Measurements from ENCODE around the gene CARS2.

CARS2 gene

GRCh38 chr13:110653271-110653670 lies 52.6 kb downstream of the CARS2 start:
- no peak for DNase-seq (ENCODE audit: low read depth in 2 of 3, low spot score in 1 of 3)

- DNase-seq (ENCODE audit: low read depth in 2 of 3, low spot score in 1 of 3), result no peak
These were observed 53.2 kb downstream of the CARS2 start for GRCh38 chr13:110652764-110653163.

DNA sequence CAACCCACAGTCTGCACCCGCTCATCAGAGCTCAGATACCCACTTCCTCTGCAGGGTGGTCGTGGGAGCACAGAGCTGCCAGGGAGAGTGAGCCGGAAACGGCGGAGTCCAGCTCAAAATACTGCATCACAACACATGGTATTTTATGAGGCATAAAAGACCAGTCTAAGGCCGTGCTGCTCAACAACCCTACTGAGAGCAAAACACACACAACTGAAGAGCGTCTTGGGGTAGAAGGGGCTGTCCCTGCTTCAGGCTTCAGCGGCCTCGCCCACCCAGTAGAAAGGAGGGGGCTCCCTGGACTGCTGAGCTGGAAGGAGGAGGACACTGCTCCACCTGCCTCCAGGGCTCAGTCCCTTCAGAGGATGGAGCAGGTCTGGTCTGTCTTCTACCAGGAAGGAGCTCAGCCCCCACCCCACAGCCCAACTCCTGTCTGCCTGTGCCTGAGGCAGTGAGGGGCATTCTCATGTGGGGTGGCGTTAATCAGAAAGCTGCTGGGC lies 53.6 kb downstream of the CARS2 start:
- no peak for DNase-seq (ENCODE audit: low read depth in 2 of 3, low spot score in 1 of 3)

GRCh38 chr13:110651726-110652230 lies 54.1 kb downstream of the CARS2 start:
- DNase-seq (ENCODE audit: low read depth in 2 of 3, low spot score in 1 of 3), result no peak

- no peak for DNase-seq (ENCODE audit: low read depth in 2 of 3, low spot score in 1 of 3)
These were observed 54.6 kb downstream of the CARS2 start for GRCh38 chr13:110651271-110651670.

DNA sequence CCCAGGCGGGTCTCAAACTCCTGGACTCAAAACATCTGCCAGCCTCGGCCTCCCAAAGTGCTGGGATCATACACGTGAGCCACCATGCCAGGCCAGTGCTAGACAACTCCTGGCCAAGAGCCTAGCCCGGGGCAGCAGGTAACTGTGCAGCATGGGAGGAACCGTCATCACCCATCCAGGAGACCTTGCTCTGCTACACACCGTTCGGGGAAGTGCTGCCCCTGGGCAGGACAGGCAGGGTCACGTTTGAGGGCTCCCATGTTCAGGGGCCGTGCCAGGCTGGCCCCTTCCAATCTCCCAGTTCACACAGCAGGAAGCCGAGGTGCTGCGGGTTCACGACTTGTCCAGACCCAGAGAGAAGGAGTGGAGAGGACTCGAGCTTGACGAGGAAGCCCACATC lies 55.5 kb downstream of the CARS2 start:
- no peak for DNase-seq (ENCODE audit: low read depth in 2 of 3, low spot score in 1 of 3)

DNA sequence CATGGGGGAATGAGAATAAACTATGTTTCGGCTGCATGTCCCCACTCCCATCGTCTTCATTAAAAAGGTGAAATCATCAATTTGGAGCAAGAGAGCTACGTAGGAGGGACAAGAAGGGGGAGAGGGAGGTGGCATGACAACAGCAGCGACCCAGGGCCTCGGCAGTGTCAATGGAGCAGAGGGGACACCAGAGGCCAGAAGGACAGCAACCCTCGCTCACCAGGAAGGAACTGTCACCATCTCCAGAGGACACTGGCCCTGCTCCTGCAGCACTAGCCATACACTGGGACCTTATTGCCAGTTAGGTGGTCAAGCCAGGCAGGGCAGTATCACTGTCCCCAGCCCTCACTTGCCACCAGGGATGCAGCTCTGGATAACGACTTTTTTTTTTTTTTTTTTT lies 56.4 kb downstream of the CARS2 start:
- DNase-seq (ENCODE audit: low read depth in 2 of 3, low spot score in 1 of 3), result no peak

GRCh38 chr13:110648848-110649421 lies 57.0 kb downstream of the CARS2 start:
- no peak for DNase-seq (ENCODE audit: low read depth in 2 of 3, low spot score in 1 of 3)

- no peak for DNase-seq (ENCODE audit: low read depth in 2 of 3, low spot score in 1 of 3)
These were observed 57.6 kb downstream of the CARS2 start for GRCh38 chr13:110648146-110648819.

- no peak for DNase-seq (ENCODE audit: low read depth in 2 of 3, low spot score in 1 of 3)
These were observed 58.6 kb downstream of the CARS2 start for GRCh38 chr13:110647365-110647737.

DNA sequence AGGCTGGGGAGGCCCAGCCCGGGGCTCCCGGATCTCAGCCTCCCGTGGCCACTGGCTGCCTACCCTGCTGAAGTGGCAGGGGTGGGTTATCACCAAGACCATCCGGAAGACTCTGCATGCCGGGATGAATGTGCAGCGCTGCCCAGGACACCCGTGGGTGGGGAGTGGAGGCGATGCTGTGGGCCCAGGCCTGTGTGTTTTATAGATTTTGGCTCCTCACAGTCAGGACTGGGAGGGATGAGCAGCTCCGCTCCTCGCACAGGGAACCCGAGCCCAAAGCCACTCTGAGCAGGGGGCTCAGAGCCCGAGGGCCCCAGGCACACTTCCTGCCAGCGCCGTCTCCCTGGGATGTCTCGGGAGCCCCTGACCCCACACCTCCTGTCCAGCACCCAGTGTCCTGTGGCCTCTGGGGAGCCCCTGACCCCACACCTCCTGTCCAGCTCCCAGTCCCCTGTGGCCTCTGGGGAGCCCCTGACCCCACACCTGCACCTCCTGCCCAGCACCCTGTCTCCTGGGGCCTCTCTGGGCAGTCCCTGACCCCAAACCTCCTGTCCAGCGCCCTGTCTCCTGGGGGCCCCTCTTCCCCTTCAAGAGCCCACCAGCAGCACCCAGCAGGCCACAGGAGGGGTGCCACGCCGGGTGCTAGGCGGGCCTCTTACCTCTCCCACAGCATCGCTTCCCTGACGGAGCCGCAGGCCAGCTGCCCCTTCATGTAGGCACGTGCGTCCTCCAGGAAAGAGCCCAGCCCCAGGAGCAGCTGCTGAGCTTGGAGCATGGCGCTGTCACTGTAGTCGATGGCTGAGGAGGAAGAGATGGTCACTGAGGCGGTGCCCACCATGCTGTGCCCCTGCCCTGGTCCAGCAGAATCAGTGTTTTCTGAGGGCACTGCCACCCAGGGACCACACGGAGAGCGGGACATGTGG lies 59.2 kb downstream of the CARS2 start:
- no peak for DNase-seq (ENCODE audit: low read depth in 2 of 3, low spot score in 1 of 3)

DNA sequence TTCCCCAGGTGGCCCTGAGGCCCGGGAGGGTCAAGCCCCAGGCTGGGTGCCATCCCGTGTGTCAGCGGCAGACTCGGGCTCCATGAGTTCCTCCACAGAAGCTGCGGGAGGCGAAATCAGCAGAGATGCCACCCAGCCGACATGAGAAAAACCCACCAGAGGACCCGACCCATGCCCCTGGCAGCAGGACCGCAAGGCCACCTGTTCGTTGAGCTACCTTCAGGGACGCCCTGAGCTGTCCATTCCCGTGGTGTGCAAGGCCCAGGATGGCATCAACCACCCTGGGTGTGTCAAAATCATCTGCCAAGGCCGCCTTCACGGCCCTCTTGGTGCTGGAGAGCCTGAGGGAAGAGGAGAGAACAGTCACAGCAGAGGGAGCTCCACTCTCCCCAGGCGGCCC lies 60.2 kb downstream of the CARS2 start:
- DNase-seq (ENCODE audit: low read depth in 2 of 3, low spot score in 1 of 3), result no peak

DNA sequence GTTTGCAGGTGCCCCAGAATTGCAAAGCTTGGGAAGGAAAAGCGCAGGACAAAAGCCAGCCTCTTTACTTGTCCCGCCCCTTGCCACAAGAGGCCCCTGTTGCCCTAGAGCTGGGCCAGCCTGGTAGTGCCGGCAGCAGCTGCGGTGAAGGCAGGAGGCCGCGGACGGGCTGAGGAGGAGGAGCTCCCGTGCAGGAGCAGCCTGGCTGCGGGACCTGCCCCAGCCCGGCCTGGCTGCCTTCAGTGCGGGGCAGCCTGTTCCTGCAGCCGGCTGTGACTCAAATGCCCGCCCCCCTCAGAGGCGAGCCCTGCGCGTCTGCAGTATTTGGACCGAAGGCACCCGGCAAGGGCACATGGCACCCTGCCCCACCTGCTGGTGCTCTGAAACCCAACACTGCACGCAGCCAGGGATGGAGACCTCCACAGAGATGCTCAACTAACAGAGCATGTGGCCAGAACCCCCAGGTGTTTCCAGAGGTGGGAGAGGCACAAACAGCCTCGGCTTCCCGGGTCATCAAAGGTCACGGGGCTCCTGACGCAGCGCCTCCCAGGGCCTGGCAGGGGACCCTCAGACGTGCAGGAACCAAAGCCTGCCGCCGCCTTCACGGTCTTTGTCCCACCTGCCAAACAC lies 60.9 kb downstream of the CARS2 start:
- peak; percentile 5 to 26 (median 15) for DNase-seq (ENCODE audit: low read depth in 2 of 3, low spot score in 1 of 3)

DNA sequence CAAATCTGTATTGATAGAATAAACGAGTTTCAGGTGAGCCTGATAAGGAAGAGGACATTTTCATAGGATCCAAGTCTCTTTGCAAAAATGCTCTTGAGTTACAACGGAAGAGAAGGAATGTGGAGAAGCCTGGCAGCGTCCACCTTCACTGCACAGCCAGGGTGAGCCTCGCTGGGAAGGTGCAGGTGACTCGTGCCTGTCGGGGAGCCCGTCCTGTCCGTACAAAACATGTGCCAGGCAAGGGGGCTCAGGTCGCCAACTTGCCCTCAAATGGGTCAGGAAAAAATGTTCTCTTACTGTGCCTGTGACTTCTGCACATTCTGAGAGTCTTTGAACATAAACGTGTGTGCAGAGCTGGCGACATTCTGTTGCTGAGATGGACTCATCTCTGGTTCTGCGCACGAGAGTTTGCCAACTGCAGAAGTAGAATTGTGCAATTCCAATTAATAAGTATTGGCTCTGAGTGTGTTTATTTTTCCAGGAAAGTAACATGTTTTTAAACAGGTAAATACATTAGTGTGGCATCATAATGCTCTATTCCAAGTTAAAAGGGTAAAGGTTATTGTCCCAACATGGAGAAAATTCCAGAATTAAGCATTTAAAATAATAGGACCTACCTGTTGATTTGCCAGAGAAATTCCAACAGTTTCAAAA lies 62.0 kb downstream of the CARS2 start:
- DNase-seq (ENCODE audit: low read depth in 2 of 3, low spot score in 1 of 3), result no peak

DNA sequence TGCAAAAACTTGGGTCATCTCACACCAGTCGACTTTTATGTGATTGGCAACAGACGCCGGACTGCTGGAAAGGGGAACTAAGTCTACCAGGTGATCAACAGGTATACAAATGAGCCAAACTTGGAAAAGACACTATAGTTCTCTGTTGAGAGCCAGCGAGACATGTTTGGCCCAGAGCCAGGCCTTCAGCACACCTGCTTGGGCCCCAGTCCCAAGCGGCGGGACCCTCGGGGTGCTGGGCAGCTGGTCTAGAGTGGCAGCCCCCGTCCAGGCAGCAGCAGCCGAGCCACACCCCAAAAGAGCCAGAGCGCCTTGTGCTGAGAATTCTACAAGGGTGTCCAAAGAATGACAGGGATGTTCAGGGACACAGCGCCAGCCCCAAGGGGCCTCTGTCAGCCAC lies 62.6 kb downstream of the CARS2 start:
- DNase-seq (ENCODE audit: low read depth in 2 of 3, low spot score in 1 of 3), result no peak

DNA sequence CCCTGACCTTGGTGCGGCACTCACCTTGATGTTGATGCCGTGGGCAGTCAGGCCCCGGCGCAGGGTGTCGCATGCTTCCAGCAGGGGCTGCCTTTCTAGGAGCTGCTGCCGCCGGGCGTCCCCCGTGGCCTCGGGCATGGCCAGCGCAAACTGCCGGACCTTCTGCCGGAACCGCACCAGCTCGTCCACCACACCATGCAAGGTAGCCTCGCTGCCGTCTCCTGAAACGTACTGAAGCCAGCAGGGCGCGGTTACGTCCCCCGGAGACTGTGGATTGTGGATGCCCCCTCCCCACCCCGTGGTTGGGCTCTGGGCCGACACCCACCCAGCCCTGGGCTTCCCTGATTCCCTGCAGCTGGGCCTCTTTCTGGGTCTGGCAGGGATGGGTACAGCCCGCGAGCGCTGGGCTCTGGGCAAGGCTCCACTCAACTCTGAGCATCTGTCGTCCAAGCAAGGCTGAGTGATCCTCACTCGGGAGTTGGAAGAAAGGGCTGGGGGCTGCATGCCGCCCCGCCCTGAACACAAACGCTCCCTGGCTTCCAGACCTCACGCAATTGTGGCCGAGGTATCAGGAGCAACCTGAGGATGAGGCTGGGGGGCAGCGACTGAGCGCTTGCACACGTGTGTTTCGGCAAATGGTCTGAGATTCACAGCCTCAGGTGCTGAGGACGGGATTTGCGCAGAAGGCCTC lies 63.5 kb downstream of the CARS2 start:
- no peak for DNase-seq (ENCODE audit: low read depth in 2 of 3, low spot score in 1 of 3)

- no peak for DNase-seq (ENCODE audit: low read depth in 2 of 3, low spot score in 1 of 3)
These were observed 64.6 kb downstream of the CARS2 start for GRCh38 chr13:110641055-110642015.

DNA sequence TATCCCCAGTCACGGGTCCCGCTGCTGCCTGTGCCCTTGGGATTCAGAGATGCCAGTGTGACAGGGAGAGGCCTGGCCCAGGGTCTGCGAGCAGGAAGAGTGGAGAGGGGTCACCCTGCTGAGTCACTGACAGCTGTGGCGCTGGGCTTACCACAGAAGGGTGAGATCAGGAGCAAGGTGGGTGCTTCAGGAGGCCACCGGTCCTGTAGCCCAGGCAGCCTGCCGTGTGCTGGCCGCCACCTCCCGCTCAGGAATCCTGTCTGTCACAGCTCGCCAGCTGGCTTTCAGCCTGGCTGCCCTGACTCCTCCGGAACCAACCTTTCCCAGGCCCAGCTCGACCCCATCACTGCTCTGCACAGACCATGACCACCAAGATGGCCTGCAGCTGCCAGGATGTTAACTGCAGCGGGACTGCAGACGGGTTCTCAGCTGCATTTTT lies 65.3 kb downstream of the CARS2 start:
- no peak for DNase-seq (ENCODE audit: low read depth in 2 of 3, low spot score in 1 of 3)

DNA sequence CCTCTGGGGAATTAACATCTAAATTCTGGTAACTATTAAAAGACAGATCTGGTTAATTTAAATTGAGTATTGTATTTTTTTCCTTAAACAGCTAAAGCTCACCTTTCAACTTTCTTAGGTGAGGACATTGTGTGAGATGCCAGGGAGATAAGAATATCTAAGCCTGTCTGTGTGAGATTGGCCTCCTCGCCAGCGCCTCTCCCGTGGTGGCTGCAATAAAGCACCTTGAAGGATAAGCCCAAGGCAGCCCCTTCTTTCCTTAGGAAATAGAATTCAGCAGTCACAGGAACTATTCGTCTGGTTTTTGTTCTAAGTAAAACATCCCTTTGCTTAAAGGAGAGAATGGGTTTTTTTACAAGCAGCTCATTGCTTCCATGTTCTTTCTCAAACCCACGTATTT lies 66.0 kb downstream of the CARS2 start:
- no peak for DNase-seq (ENCODE audit: low read depth in 2 of 3, low spot score in 1 of 3)

Data from stimulated activated CD4-positive, alpha-beta T cell treated with anti-CD3 and anti-CD28 coated beads, Interleukin-12 subunit alpha, Interleukin-12 subunit beta, amount 100 ng/mL, for 48 hours (primary cell).